NCI-H1417 treated with DMSO at 0.1 percent for 48 hours (cell line): ENCODE measurements around the gene ADGRF5.
A peak's percentile ranks its signal among the peaks of the same experiment; 100 is the strongest.
"Not testable (repeated sequence)": the region's sequence is repeated elsewhere in the genome, so short reads cannot be mapped to it uniquely, and the experiment has no call there.

ENCODE experiments used
- DNase-seq: peaks from one replicate; lab custom pipeline; 2025; lab: John Stamatoyannopoulos, UW

ADGRF5 gene

DNA sequence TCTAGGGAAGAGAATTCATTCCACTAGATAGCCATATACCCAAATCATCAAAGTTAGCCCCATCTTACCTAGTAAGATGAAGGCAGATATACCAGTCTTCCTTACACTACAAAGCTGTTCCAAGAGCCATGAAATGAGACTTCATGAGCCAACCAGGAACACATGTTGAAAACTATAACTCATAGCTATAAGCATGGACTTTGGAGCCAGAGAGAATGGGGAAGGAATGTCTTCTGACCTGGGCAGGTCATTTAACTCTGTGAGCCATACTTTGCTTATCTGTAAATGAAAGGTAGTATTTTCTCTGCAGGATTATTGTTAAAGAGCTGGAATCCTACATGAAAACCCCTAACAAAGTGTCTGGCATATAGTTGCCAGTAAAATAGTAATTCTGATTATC, 27.3 kb downstream of the ADGRF5 start:
- no peak for DNase-seq

DNA sequence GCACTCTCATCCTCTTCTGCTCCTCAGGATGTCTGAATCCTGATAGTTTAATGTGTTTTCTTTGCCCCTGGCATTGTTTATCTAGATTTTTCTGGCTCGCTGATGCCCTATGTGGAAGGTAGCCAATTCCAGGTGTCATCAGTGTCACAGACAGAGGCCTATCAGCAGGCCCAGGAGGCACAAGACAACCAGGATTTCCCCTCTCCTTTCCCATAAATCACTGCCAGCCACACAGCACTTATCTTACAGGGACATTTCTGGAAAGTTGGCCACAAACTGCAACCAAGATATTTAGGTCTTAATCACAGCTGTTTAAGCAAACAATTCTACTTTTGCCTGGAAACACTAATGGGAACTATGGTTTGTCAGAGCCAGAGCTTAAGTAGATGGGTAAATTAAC, 28.1 kb downstream of the ADGRF5 start:
- DNase-seq = no peak

DNA sequence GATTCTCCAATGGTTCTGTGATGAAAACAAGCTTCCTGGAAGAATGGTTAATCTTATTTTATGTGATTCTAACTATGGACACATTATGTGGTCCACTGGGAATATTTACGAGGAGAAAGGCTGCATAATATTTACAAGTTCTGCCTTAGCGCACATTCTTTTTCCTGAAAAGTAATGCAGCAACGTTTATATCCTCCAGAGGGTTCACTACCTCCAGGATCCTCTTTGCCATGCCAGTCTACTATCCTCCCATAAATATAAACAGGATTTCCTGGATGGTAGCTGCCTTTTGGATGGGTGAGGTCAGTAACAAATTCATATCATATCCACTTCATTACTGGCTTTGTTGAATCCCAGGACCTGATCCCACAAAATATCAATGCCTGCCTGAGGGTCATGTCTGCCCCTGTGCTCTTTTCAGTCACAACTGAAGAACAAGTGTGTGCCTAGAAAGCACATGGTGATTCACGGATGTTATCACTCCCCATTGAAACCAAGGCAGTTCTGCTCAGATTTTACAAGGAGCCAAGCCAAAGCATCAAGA, 30.4 kb downstream of the ADGRF5 start:
- no peak for DNase-seq

DNA sequence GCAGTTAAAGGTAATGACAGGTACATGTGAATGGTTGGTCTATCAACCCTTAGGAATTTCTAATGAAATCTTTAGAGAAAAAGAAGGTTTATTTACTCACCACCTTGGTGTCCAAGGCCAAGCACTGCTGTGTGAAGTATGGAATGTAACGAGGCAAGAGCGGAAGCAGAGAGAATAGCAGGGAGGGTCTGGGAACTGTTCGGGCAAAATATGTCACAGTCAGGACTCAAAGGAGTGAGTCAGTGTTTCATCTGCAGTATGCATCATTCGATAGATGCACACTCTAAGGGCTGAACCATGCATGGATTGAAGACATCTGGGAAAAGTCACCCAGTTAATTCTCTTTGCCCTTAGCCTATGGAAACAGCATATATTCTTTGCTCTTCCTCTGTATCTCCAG, 33.2 kb downstream of the ADGRF5 start:
- no peak for DNase-seq

DNA sequence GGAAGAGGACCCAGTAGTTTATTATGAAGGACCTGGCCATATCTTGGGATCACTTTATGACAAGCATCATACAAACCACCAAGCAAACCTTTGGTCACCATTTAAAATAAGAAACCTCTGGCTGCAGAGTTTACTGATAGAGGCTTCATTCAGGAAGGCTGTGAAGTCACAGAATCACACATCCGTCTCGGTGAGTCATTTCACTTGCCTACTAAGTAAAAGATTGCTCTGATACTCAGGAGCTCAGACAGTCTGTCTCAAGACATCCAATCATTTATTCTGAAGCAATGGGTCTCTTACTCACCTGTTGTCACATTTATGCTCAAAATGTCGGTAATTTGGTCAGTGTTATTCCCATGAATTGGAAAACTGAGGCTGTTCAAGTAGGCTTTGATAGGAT, 33.7 kb downstream of the ADGRF5 start:
- DNase-seq = no peak

DNA sequence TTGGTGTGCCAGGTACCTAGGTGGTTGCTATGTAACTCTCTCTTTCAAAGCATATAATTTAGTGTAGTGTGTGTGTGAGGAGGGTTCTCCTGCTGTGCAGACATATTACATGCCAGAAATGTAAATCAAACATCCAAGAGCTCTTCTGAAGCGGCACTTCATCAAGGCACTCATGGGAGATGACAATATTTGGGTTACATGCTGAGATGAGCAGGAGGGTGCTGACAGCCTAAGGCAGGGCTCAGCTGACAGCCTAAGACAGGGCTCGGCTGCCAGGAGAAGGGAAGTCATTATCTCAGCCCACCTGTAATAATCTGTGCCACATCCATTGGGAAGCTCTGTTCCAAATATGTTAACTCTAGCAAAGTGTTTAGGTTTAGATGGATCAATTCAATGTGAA, 39.1 kb downstream of the ADGRF5 start:
- peak; percentile 91 for DNase-seq

DNA sequence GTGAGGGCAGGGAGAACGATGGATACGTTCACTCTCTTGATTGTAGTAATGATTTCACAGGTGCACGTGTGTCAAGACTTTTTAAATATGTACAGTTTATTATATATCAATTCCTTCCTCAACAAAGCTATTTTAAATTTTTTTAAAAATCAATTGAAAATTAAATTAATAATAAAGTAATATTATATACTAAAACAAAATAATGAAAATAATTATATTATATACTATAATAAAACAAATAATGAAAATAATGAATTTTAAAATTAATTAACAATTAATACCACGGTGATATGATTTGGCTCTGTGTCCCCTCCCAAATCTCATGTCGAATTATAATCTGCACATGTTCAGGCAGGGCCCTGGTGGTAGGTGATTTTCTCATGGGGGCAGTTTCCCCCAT, 42.7 kb downstream of the ADGRF5 start:
- no peak for DNase-seq

DNA sequence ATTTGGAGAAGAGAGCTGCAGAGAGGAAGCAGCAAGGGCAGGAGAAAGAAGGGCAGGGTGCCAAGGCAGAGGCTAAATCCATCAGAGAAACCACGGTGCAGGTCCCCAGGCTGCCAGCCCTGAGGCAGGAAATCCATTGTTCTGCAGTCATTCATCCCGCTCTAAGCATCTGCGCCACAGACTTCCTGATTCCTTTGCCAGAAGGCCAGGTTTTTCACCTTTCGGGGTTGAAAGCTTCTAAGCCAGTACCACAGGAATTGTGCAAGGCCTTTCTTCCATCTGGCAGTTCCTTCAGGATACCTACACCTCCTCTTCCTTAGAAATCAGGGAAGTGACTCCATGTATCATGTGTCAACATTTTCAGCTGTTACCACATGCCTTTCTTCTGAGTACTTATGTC, 45.6 kb downstream of the ADGRF5 start:
- peak; percentile 8 for DNase-seq

DNA sequence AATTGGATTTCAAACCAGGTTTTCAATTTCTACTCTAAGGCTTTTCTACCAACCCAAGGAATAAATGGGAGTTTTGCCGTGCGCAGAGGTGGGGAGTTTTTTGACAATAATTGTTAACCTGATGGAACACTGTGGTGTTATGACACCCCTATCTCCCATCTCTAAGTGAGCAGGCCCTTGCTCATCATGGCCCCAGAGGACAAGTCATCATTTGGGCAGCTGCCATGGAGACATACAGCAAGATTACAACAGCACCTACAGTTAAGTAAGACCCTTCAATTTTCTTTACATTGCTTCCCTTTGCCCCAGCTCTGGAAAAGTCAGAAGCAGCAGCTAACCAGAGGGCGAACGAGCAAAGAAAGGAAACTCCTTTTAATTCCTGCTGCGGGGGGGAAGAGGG, 54.3 kb downstream of the ADGRF5 start:
- DNase-seq = no peak

DNA sequence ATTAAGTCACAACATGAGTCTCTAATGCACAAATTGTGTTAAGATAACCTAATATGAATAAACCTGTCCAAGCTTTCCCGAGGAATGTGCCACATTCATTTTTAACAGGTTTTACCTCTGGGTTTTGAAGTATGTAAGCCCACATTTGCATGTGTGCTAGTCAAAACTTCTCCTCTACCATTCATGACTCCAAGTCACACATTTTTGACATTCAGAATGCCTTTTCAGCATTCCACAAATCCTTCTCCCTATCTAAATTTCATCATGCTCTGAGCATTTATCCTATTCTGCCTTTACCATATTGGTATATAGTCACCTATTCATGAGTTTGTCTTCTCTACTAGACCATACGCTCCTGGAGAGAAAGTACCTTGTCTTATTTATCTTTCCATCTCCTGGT, 56.5 kb downstream of the ADGRF5 start:
- DNase-seq = no peak

DNA sequence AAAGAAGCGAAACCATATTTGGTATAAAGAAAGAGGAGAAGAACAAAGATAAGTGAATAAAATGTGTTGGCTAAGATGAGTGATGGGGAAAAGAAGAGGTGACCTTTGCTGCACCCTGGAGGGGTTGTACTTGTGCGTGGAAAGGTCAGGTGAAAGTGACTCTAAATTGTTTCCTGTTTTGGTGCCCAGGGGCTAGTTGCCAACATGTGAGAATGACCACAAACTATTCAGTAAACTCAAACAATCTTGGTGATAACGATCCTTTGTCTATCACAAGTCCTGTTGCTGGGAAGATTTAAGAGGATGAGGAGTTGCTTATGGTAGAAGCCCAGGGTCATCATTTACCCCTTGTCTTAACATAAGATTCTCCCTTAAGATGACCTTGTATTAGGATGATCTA, 57.9 kb downstream of the ADGRF5 start:
- no peak for DNase-seq

DNA sequence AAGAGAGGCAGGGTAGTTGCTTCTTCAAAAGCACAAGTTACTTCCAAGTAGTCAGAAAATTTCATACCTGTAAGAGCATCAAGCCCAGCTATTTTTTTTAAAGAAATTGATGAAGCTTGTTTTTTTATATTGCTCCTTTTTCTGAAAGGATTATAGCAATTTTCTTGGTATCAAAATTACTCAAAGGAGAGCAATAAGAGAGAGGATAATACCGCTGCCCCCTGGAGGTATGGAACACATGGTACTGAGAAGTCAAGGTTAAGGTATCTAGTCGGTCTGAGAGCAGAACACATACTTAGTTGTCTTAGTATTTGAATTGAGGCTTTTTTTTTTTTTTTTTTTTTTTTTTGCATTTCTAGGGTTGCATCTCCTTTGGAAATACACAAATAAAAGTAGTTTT, 59.4 kb downstream of the ADGRF5 start:
- no peak for DNase-seq

DNA sequence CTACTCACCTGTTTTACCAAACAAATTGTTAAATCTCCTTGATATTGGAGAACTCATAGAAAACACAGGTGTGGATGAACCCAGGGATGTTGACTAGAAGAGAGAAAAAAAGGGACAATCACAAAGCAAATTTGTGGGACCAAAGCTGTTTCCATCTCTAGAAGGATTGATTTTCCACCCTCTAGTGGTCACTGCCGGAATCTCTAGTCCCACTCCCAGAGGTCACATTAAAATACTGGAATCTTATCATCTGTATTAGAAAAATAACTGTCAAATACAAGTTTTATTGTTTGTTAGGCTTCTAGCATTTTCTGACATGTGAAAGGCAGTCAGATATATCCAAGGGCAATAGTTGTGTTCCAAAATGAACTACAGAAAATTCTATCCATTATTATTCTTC, 65.8 kb downstream of the ADGRF5 start:
- DNase-seq = not testable (repeated sequence)

DNA sequence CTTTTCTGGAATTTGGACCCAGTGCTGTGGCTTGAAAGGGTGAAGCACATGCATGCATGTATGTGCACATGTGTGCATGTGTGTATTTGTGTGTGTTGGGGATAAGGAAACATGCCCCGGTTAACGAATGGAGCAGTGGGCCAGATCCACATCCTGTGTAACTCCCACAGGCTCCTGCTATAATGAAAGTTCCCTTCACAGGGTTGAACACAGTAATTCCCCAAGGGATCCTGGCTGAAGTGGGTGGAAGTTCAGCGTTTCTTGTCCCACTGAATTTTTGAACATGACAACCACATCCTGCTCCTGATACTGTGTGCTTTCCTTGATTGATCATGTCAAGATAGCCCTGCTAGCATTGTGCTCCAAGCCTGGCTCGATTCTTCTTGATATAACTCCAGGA, 70.2 kb downstream of the ADGRF5 start:
- not testable (repeated sequence) for DNase-seq

DNA sequence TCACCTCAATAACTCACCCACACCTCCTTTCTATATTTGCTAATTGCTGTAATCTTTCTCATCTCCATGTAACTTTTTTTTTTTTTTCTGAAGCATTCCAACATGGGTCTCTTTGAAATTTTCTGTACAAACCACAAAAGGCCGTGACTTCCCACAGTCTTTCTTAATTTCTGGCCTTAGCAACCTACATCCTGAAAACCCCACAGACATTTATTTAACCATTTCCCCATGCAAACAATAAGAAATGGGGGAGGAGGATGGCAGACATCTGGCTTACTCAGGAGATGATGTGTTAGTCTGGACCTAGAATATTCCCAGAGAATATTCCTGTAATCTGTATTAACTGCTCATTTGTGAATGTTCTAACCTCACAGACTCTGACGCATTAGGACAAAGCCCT, 70.9 kb downstream of the ADGRF5 start:
- no peak for DNase-seq

DNA sequence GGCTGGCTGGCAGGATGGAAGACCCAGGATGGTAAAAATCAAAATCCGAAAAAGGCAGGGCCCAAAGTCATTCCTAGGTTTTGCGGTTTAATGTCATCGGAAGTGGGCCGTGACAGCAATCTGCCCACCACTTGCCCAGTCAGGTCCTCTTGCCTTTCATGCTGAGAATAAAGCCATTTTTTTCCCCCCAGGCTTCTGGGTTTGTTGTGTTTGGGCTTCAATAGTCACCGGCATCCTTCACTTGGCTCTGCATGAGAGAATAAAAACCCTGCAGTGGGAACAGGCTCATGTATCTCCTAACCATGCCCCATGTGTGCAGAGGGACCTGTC, 72.4 kb downstream of the ADGRF5 start:
- no peak for DNase-seq

DNA sequence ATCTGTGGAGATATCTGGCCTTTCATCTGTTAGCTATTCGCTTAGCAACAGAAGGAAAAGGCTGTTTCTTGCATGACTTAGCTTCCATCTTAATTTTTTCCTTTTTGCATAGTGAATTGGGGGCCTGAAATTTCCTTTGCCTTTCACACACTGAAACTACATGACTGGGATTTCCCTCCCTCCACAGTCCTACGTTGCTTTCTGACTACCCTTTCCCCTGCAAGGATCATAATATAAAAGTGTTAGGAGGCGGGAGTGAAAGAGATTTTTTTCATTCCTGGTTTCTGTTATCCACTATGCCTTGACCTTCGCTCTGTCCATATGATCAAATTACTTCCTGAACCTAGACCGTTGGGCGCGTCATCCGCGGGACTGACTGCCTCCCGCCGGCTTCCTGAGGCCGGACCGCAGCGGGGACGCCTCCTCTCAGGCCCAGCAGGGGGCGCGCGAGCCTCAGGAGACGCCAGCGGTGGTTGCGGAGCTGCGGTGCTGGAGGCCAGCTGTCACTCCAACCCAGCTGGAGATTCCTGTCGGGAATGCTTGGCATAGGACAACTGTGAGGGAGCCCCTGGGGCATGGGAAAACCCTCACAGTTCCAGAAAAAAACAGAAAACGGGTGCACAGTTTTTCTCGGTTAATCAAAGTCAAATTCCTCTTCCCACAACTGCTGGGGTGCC, 72.9 kb downstream of the ADGRF5 start:
- no peak for DNase-seq

DNA sequence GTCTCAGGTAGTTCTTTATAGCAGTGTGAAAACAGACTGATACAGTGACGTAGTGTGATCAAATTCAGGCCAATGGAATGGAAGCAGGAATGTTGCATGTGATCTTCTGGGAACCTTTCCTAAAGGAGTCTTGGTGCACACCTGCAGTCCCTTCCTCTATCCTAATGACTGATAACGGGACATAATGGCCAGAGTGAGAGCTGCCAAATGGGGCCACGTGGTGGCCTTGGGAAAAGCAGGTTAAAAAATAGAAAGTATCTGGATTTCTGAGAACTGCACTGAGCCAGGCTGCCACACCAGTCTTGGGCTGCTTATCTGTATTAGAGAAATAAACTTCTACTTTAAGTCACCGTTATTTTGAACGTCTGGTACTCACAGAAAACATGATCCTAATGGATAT, 76.6 kb downstream of the ADGRF5 start:
- no peak for DNase-seq

DNA sequence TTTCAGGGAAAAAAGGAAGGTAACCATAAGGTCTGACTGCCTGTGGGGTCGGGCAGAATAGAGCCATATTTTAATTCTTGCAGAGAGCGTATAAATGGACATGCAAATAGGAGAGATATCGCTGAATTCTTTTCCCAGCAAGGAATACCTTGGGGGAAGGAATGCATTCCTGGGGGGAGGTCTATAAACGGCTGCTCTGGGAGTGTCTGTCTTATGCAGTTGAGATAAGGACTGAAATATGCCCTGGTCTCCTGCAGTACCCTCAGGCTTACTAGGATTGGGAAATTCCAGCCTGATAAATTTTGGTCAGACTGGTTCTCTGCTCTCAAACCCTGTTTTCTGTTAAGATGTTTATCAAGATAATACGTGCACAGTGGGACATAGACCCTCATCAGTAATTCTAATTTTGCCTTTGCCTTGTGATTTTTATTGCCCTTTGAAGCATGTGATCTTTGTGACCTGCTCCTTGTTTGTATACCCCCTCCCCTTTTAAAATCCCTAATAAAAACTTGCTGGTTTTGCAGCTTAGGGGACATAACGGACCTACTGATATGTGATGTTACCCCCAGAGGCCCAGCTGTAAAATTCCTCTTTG, 79.4 kb downstream of the ADGRF5 start:
- not testable (repeated sequence) for DNase-seq

DNA sequence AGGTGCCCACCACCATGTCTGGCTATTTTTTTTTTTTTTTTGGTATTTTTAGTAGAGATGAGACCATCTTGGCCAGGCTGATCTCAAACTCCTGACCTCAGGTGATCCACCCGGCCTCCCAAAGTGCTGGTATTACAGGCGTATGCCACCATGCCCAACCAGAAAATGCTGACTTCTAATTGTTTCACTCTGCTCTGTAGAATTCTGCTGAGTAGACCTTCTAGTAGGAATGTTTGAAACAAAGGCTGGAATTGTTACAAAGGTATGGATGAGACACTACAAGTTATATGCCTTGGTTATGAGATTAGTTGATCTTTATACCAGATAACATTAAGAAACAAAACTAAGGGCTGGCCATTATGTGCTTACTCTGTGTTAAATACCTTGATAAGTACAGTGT, 83.7 kb downstream of the ADGRF5 start:
- no peak for DNase-seq

DNA sequence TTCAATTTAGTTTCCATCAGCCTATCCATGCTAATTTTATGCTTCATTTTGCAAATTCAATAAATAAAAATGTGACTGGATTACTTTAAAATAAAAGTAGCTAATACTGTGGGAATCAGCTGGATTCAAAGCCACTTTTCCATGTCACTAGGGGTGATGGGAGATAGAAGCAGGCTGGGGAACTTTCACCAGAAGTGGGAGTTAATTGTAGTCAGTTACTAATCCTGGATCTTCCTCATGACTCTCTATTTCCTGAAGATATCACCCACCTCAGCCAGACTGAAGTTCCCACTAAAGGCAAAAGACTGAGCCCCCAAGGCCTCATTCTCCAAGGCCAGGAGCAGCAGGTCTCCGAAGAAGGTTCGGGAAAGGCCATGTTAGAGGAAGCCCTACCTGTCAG, 86.7 kb downstream of the ADGRF5 start:
- DNase-seq = not testable (repeated sequence)

DNA sequence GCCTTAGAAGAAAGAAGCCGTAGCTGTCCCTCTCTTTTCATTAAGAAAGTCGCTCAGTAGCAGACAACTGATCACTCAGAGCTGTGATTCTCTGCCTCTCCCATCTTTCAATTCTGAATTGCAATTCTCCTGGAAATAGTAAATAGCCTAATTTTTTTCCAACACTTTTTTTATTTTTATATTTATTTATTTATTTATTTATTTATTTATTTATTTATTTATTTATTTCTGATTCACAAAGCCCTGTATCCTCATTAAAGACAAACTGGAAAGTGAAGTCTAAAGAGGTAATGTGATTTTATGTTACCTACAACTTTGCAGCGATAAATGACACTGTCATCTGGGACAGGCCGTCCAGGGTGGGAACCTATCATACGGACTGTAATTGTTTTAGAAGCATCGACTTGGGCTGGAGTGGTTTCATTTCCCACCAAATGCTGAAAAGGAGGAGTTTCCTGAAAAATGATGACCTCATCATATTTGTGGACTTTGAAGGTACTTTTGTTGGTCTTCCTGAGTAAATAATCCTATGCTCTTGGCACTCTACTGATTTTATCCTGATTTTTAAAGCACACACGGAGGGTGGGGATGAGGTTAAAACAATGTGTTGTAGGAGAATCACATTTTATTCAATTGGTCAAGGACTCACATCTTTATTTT, 87.4 kb downstream of the ADGRF5 start:
- not testable (repeated sequence) for DNase-seq

DNA sequence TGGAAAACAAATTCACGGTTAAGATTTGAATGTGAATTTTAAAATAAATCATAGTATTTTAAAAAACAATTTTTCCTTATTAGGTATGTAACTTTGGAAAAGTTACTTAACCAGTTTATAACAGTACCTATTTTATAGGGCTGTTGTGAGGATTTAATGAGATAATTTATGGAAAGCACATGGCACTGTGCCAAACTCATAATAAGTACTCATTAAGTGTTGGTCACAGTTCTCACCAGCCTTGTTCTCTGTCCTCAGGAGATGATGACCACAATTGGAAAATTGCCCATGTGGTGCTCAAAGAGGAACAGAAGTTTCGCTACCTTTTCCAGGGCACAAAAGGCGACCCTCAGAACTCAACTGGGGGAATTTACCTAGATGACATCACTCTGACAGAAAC, 88.9 kb downstream of the ADGRF5 start:
- no peak for DNase-seq

DNA sequence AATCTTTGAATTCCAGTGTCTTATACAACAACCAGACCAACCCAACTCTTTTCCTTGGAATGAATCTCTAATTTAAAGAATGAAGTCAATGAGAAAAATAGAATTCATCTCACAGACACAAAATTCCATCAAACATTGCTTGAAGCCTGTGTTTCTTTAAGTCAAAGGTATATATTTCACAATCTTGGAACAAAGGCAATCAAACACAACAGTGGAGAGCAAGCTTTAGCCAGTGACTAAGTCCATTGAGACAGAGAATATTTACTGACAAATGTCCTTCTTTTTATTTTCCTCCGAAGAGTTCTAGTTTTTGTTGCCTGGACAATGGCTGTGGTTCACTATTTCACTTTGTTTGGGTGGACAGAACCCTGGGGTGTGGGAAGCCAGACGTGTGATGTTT, 92.8 kb downstream of the ADGRF5 start:
- DNase-seq = no peak
